MG63 (cell line): Measurements from ENCODE around the gene NIPA2. TPM values are rescaled to one million over a fixed set of nuclear protein-coding genes. Genes with fewer than 3 reads are reported as not detected.

Experiments used
- DNase-seq: peaks from one replicate; pipeline ENCODE4 v3.0.0-alpha.2; 2020
- H3K27me3 ChIP-seq: fragments of 250-450 bp; sonication (Bioruptor Pico); 2 replicates; pipeline ENCODE4 v1.5.1; 2020; ENCODE audit warnings: mild to moderate bottlenecking, moderate library complexity
- H3K36me3 ChIP-seq: fragments of 250-450 bp; sonication (Bioruptor Pico); 2 replicates; pipeline ENCODE4 v1.5.1; 2020; ENCODE audit warnings: mild to moderate bottlenecking, moderate library complexity
- H3K4me3 ChIP-seq: fragments of 250-450 bp; sonication (Bioruptor Pico); 2 replicates; pipeline ENCODE4 v1.5.1; 2020; ENCODE audit warnings: mild to moderate bottlenecking, moderate library complexity
- H3K9me3 ChIP-seq: fragments of 250-450 bp; sonication (Bioruptor Pico); 2 replicates; pipeline ENCODE4 v1.5.1; 2020; ENCODE audit warnings: mild to moderate bottlenecking, moderate library complexity
- total RNA-seq: library from RNA; depleted of rRNA; stranded (reverse); fragments of >200 nt; shearing (Covaris generic); gene quantifications from 2 replicates; pipeline ENCODE4 v1.2.3, GENCODE V29; 2014; ENCODE audit warnings: low replicate concordance

Gene NIPA2
- total RNA-seq, 1 experiment from 2014 or later, result 105 TPM

DNA sequence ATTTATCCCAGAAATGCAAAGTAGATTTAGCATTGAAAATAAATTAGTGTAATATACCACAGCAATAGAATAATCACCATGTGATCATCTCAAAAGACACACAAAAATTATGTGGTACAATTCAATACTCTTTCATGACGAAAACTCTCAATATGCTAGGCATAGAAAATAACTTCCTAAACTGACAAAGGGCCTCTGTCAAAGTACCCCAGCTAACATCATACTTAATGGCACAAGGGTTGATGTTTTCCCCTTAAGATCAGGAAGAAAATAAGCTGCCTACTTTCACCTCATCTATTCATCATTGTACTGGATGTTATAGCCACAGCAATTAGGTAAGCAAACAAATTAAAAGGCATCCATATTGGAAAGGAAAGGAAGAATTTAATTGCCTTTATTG is 22.7 kb upstream of the NIPA2 start:
- no peaks in the 10 kb centered on the region for H3K27me3 ChIP-seq
- no peak for DNase-seq
- no peak overlapping the region for H3K4me3 ChIP-seq
- peaks cover 2% of the 10 kb centered on the region; the same call in 1 of the 2 replicates for H3K36me3 ChIP-seq
- no peaks in the 10 kb centered on the region for H3K9me3 ChIP-seq

DNA sequence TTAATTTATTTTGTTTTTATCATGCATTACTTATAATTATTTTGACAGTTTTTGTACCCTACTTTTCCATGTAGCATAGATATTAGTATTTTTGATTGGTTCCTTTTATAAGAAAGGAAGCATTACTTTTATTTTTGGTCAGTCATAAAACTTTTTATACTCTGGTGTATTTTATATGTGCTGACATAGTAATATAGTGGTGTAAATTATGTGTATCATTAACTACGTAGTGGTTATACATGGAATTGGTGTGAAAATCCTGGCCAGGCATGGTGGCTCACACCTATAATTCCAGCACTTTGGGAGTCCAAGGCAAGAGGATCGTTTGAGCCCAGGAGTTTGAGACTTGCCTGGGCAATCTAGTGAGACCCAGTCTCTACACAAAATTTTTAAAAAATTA is 18.8 kb upstream of the NIPA2 start:
- no peak for DNase-seq
- Histone ChIP-seq H3K27me3 (no peaks in the 10 kb centered on the region), H3K9me3 (no peaks in the 10 kb centered on the region), H3K36me3 (peaks cover 3% of the 10 kb centered on the region), H3K4me3 (no peak overlapping the region)

DNA sequence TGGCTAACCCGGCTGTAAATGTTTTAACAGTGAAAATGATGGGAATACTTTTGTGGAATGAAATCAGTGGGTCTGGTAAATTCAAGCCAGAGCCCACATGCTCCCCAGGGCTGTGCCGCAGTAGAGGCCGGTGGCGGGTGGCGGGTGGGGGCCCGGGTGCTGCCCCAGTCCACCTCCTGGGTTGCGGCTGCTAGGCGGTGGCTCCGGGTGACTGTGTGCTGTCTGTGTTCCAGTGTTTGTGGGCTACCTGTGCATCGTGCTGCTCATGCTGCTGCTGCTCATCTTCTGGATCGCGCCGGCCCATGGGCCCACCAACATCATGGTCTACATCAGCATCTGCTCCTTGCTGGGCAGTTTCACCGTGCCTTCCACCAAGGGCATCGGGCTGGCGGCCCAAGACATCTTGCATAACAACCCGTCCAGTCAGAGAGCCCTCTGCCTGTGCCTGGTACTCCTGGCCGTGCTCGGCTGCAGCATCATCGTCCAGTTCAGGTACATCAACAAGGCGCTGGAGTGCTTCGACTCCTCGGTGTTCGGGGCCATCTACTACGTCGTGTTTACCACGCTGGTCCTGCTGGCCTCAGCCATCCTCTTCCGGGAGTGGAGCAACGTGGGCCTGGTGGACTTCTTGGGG is 14.9 kb upstream of the NIPA2 start:
- peaks cover 14% of the 10 kb centered on the region for H3K36me3 ChIP-seq
- H3K27me3 ChIP-seq, result no peaks in the 10 kb centered on the region
- no peak for DNase-seq
- H3K9me3 ChIP-seq, result no peaks in the 10 kb centered on the region
- no peak overlapping the region for H3K4me3 ChIP-seq

DNA sequence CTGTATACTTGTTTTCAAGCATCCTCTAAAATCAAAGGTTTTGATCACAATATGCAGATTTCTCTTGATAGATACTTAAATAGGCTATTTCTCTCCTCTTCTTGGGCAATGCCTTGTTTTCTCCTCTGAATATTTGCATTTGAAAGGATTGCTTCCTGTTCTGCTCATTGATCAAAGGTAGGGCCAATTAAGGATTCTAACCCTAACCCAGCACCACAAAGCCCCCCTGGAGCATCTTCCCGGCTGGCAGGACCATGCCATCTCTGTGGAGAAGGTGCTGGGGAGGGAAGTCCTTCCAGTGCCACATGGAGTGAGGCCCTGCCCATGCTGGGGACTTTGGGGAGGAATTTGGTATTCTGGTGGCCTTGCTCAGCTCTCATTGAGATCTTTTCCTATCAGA is 11.3 kb upstream of the NIPA2 start:
- Histone ChIP-seq H3K36me3 (peaks cover 14% of the 10 kb centered on the region), H3K9me3 (no peaks in the 10 kb centered on the region), H3K27me3 (no peaks in the 10 kb centered on the region), H3K4me3 (no peak overlapping the region)
- DNase-seq, result no peak

DNA sequence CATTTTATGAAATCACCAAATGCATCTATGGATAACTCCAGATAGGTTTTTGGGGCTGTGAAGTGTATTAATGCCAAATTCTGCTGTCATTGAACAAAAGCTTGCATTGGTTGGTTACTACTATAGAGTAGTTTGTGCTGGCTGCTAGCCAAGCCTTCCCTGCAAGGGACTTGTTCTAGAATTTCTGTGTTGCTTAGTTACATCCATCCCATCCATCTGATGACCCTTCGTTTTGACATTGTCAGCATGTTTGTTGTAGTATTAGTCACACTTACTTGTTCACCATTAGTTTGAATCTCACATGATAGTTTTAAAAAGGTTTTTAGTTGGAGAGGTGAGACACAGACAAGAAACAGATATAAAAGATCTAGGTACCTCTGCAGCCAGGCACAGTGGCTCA is 7.0 kb upstream of the NIPA2 start:
- H3K36me3 ChIP-seq, result no peaks in the 10 kb centered on the region; the same call in none of the 2 replicates
- DNase-seq, result no peak
- H3K4me3 ChIP-seq, result no peak overlapping the region
- no peaks in the 10 kb centered on the region for H3K9me3 ChIP-seq
- H3K27me3 ChIP-seq, result no peaks in the 10 kb centered on the region

DNA sequence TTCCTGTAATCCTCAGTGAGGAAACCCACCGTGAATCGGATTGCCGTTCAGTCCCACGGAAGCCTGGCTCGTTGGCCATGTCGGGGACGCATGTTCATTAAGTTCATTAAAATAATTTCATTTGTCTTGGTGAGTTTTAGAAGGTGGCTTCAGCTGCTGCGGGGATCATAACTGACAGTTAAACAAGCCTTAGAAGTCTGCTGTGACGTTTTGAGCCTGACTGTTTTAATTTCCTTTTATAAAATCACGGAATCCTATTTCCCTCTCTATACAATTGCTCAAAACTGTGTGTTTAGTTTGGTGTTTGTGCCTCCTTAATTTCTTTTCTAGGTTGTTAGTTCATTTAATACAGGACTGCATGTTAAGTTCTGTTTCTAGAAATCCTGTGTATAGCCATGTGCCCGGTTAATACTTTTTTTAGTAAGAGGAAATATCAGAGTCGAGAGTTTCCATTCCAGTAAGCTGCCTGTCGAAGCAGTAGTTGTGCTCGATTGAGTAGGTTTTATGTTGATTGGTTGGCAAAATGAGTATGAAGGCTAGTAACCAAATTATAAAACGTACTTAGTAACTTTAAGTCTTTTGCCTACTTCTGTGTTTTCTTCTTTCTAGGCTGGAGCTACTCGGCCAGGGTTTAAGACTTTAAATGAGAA is 705 bp downstream of the NIPA2 start:
- H3K4me3 ChIP-seq, result peak overlapping the region; percentile 68
- no peaks in the 10 kb centered on the region for H3K27me3 ChIP-seq
- H3K36me3 ChIP-seq, result peaks cover 13% of the 10 kb centered on the region
- DNase-seq, result no peak
- H3K9me3 ChIP-seq, result no peaks in the 10 kb centered on the region

DNA sequence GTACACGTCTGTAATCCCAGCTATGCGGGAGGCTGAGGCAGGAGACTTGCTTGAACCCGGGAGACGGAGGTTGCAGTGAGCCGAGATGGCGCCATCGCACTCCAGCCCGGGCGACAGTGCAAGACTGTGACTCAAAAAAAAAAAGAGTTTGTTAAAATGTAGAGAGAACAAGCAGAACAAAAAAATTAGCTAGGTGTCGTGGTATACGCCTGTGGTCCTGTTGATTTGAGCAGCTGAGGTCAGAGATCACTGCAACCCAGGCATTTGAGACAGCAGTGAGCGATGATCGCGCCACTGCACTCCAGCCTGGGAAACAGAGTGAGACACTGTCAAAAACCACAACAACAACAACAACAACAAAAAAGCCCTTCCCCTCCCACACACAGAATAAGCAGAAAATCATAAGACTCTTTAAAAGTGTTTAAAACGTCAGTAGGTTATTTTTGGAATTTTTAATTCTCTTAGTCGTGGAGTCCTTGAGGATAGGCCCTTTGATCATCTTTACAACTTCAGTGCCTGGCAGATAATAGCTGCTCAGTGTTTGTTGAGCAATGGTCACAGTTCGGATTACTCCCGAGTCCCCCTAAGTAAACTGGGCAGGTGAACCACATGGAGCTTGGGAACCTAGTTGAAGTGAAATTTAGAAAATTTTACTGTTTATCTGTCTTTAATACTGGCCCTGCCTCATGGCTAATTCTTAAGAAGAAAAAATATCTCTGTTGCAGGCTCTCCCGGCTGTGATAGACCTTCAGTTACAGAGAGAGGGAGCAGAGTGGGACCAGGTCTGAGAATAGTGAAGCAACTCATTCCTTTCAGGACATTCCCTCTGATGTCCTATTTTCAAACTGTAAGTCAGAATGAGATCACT is 6.2 kb downstream of the NIPA2 start:
- Histone ChIP-seq H3K9me3 (no peaks in the 10 kb centered on the region), H3K27me3 (no peaks in the 10 kb centered on the region), H3K36me3 (peaks cover 38% of the 10 kb centered on the region), H3K4me3 (no peak overlapping the region)
- no peak for DNase-seq

DNA sequence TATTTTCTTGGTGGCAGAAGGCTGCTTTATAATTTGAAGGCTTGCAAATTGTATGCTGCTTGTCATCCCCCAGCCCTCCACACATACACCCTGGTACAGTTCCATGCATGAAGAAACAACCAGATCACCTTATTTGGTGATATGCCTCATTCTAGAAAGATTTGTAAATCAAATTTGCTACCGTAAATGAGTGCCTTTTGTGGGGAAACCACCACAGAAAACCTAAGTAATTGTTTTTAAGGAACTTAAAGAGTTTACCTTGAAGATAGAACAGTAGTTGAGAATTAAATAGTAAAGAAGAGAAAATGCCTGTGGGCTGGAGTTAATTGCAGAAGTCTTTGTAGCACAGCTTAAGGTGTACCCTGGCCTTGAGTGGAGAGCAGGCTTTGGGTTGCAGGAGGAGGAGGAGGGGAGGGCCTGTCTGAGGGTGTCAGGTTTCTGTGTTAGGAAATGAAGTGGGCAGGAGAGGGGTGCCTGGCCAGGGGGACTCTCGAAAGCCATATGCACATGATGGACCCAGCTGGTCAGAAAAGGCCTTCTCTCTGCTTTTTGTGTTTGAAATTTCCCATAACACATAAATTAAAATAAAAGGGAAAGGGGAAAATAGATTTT is 6.9 kb downstream of the NIPA2 start:
- Histone ChIP-seq H3K9me3 (no peaks in the 10 kb centered on the region), H3K27me3 (no peaks in the 10 kb centered on the region), H3K4me3 (no peak overlapping the region), H3K36me3 (peaks cover 39% of the 10 kb centered on the region)
- no peak for DNase-seq

DNA sequence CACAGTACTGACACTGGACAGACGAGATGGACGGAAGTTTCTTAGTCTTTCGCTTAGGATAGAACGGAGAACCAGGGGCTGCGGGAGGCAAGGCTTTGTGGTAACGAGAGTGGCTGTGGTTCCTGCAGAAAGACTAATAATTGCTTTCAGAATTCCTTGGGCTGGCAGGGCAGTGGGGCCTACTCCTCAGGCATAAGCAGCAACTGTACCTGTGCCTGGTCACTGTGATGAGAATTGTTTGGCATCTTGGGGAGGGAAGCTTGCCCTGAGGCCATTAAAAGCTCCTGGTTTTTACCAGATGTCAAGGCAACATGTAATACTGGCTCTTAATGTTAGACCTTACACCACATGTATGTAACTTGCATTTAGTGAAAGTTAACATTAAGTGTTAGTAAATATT is 7.6 kb downstream of the NIPA2 start:
- Histone ChIP-seq H3K36me3 (peaks cover 41% of the 10 kb centered on the region), H3K9me3 (no peaks in the 10 kb centered on the region), H3K4me3 (no peak overlapping the region), H3K27me3 (no peaks in the 10 kb centered on the region)
- no peak for DNase-seq

DNA sequence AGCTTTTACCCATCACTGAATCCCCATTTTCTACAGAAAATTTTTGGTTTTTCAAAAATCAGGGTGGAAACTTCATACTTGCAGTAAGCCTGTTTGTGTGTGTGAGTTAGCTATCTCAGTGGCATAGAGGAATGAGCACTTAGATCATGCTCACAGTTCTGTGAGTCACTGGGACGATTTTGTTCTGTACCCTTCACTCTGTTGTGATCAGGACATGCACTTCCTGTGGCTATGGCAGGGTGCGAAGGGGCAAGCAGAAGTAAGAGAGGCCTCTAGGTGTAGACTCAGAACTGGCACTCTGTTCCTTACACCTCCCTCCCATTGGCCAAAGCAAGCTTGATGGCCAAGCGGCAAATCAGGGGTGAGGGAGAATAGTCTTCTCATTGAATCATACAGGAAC is 11.6 kb downstream of the NIPA2 start:
- no peaks in the 10 kb centered on the region for H3K27me3 ChIP-seq
- DNase-seq, result no peak
- H3K36me3 ChIP-seq, result peaks cover 44% of the 10 kb centered on the region
- H3K9me3 ChIP-seq, result no peaks in the 10 kb centered on the region
- no peak overlapping the region for H3K4me3 ChIP-seq

DNA sequence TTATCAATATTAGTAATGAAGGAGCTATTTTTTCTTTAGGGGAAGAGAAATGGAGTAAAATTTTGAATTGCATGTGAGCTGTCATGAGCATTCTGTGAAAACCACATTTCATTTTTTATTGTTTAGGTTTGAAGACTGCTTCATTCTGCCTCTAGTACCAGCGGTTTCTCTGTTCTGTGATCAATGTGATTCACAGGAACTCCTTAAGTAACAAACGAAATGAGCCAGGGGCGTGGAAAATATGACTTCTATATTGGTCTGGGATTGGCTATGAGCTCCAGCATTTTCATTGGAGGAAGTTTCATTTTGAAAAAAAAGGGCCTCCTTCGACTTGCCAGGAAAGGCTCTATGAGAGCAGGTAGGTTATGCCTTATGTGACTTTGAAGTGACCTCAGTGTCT is 13.0 kb downstream of the NIPA2 start:
- Histone ChIP-seq H3K36me3 (peaks cover 44% of the 10 kb centered on the region), H3K27me3 (no peaks in the 10 kb centered on the region)
- no peak for DNase-seq

DNA sequence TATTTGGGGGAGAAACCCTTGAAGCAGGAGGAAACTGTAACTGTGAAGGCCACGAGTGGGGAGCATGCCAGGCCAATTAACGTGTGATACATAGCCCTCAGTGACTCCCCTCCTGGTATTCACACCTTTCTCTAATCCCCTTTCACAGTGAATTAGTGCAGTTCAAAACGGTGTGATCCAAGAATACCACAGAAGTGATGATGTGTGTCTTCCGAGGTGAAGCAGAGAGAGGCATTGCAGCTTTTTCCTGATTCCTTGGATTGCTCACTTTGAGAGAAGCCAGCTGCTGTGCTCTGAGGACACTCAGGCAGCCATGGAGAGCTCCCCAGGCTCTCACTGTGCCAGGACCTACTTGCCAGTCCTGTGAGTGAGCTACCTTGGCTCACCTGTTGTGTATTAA is 17.3 kb downstream of the NIPA2 start:
- peaks cover 52% of the 10 kb centered on the region for H3K36me3 ChIP-seq
- no peaks in the 10 kb centered on the region for H3K27me3 ChIP-seq
- no peak overlapping the region for H3K4me3 ChIP-seq
- no peaks in the 10 kb centered on the region for H3K9me3 ChIP-seq
- no peak for DNase-seq

More for the DNA sequence above, 13.0 kb downstream of the NIPA2 start:
- Histone ChIP-seq H3K4me3 (no peak overlapping the region), H3K9me3 (no peaks in the 10 kb centered on the region)

DNA sequence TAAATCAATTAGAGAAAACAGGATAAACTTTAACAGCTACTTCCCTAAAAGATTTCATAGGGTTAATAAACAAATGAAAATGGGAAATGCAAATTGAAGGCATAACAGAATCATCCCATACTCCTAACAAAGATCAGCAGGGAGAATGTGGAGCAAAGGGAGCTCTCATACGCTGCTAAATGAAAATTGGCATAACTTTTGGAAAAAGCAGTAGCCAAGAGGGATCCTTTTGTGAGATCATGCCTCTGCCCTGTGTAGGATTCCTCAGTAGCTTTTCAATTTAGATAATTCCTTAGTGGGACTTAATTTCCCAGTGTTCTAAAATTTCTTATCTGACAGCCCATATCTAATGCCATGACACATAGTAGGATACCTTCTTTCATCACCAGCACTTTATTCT is 18.2 kb downstream of the NIPA2 start:
- H3K4me3 ChIP-seq, result no peak overlapping the region
- no peaks in the 10 kb centered on the region for H3K27me3 ChIP-seq
- H3K36me3 ChIP-seq, result peaks cover 52% of the 10 kb centered on the region
- no peaks in the 10 kb centered on the region for H3K9me3 ChIP-seq
- DNase-seq, result no peak

DNA sequence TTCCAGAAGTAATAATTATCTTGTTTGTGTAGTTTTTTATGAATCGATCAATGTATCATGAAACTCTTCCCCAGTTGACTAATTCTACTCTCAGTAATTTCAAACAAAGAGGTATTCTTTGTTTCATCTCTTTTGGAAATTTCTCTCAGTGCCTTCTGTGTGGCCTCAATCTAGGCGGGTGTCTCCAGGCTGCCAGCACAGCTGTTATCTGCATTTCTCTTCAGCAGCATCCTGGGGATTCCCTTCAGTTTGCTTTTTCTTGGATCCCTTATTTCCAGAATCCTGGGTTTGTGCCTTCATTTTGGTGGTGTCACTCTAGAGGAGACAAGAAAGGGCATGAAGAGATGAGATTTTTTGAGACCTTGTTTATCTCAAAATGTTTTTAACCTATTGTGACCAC is 22.7 kb downstream of the NIPA2 start:
- no peak for DNase-seq
- H3K9me3 ChIP-seq, result no peaks in the 10 kb centered on the region
- peaks cover 63% of the 10 kb centered on the region for H3K36me3 ChIP-seq
- no peak overlapping the region for H3K4me3 ChIP-seq
- H3K27me3 ChIP-seq, result no peaks in the 10 kb centered on the region

DNA sequence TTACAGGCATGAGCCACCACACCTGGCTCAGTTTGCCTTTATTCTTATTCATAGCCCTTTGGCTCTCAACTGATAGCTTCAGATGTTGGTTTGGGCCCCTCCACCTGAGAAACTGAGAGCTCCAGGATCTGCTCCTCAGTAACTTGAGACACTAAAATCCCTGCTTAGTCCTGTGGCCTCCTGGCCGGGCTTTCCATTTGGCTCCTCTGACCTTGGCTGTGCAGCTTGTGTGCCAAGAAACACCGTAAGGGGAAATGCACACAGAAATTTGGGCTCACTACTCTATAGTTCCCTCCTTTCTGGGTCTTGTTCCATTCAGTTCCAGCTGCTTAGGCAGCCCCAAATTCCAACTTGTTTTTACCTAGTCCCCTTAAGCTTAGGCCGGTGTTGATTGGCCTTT is 24.9 kb downstream of the NIPA2 start:
- no peak for DNase-seq

DNA sequence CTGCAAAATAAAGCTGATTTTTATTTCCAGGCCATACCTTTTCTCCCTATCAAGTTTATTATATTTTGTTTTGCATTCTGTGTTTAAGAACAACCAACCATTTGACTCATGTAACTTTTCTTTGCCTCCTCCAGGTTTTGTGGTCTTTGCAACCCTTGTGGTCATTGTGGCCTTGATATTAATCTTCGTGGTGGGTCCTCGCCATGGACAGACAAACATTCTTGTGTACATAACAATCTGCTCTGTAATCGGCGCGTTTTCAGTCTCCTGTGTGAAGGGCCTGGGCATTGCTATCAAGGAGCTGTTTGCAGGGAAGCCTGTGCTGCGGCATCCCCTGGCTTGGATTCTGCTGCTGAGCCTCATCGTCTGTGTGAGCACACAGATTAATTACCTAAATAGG is 27.6 kb downstream of the NIPA2 start:
- Histone ChIP-seq H3K4me3 (no peak overlapping the region), H3K27me3 (no peaks in the 10 kb centered on the region), H3K36me3 (peaks cover 79% of the 10 kb centered on the region), H3K9me3 (no peaks in the 10 kb centered on the region)
- DNase-seq, result no peak

More for the DNA sequence above, 24.9 kb downstream of the NIPA2 start:
- no peaks in the 10 kb centered on the region for H3K9me3 ChIP-seq
- H3K27me3 ChIP-seq, result no peaks in the 10 kb centered on the region
- H3K4me3 ChIP-seq, result no peak overlapping the region
- H3K36me3 ChIP-seq, result peaks cover 78% of the 10 kb centered on the region

DNA sequence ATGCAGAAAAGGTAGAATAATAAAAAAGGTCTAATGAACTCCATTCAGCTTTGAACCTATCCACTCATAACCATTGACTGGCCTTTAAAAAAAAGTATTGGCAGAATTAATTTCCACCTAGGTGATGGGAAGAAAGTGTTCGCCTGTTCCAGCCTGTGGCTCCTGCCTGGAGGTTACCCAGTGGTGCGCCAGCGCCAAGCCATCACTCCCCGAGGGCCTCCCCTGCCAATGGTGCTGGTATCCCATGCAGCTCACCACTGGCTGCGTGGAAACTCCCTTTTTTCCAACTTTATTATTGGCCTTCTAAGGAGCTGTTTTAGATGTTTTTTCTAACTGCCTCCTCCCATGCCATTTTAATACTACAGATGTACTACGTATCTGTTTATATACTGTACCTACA is 29.4 kb downstream of the NIPA2 start:
- no peak overlapping the region for H3K4me3 ChIP-seq
- no peaks in the 10 kb centered on the region for H3K27me3 ChIP-seq
- H3K36me3 ChIP-seq, result peaks cover 80% of the 10 kb centered on the region
- no peak for DNase-seq
- no peaks in the 10 kb centered on the region for H3K9me3 ChIP-seq
